ENCODE measurements around the gene SPCS2.

GRCh38 chr11:74989260-74989638 is 40.2 kb downstream of the SPCS2 start:
- TF ChIP-seq CTCF (IDR thresholded peaks at IDR 0.05; ENCODE audit: low read depth, low read length, missing input control): no peak
- no peak for TF ChIP-seq REST (IDR thresholded peaks at IDR 0.05)
- no peak for TF ChIP-seq RXRA (IDR thresholded peaks at IDR 0.05)
- TF ChIP-seq RAD21 (IDR thresholded peaks at IDR 0.05): no peak
- TF ChIP-seq YY1 (IDR thresholded peaks at IDR 0.05): no peak
- TF ChIP-seq SP1 (IDR thresholded peaks at IDR 0.05): no peak
- no peak for TF ChIP-seq GABPA (IDR thresholded peaks at IDR 0.05 in 1 of 2, conservative IDR thresholded peaks at IDR 0.05 in 1 of 2)
- TF ChIP-seq JUND (IDR thresholded peaks at IDR 0.05): no peak
- no peak for TF ChIP-seq NR2F2 (IDR thresholded peaks at IDR 0.05)
- TF ChIP-seq ATF3 (IDR thresholded peaks at IDR 0.05): no peak
- no peak for TF ChIP-seq MAX (IDR thresholded peaks at IDR 0.05)
- TF ChIP-seq TAF1 (conservative IDR thresholded peaks at IDR 0.05): no peak
- TF ChIP-seq FOXA1 (IDR thresholded peaks at IDR 0.05): no peak
- no peak for TF ChIP-seq EGR1 (IDR thresholded peaks at IDR 0.05; ENCODE audit: low read depth in 2 of 2)
